ENCODE data around the gene NPAS2. TPM values are rescaled to one million over a fixed set of nuclear protein-coding genes. Genes with fewer than 3 reads are reported as not detected.

The NPAS2 gene
- total RNA-seq, 3 donors from 2014 or later (not counting 1 experiment from before 2014, with no cell fraction given) = not detected

DNA sequence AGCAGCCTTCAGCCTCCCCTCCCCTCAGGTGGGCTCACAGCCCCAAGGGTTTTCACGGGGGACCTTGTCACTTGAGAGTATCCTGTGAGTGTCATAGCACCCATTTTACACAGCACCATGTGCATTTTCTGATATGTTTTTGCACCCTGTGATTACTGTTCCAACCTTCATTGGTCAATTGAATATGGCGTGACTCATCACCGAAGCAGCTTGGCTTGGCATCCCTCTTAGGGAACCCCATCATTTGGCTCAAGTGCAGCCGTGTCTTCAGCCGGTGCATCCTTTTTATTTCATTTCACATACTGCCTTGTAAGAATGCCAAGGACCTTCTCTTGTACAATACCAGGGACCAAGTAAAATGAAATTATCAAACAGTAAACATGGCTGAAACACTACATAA is 57.6 kb downstream of the NPAS2 start:
- H3K4me1 ChIP-seq (ENCODE audit: control insufficient read depth, insufficient read depth, low read length) = no peaks in the 10 kb centered on the region
- WGBS (ENCODE audit: insufficient coverage) = 94% methylated on average over 5 of the region's 5 CpGs

DNA sequence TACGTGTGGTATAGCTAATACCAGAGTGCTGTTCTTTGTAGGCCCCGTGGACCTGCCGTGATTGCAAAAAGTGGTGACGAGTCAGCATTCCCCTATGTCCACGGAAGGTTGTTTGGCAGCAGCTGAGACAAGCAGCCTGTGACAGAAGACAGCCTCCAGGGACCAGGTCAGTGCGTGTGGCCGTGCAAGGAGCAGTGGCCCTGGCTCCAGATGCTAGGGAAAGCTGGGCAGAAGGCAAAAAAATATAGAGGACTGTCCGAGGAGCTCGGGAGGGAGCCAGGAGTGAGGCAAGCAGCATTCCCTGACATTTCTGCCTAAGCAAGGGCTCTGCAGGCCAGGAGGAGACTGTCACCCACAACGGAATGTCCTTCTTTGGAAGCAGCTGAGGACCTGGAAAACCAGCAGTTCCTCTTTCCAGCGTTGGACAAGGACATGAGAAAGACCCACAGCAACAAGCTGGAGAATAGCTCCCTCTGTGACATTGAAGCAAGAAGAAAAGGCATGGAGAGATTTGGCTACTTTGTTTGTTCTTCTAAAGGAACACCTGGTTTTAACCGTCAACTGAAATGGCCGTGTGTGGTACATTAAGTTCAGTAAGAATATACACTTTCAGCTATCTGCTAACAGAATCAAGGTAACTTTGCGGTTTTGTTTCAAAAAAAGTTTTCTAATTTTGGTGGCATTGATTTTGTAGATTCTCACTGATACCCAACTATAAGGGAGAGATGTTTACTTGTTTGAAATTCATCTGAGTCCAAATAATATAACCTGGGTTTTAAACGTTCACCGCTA is 58.3 kb downstream of the NPAS2 start:
- Mint-ChIP-seq H3K4me3 (no peak overlapping the region), H3K27me3 (ENCODE audit: low read depth in 2 of 2) (peaks cover 3 to 6% of the 10 kb centered on the region in 2 donors), H3K4me1 (no peaks in the 10 kb centered on the region), H3K36me3 (no peaks in the 10 kb centered on the region), H3K27ac (no peak overlapping the region), H3K9me3 (no peaks in the 10 kb centered on the region)
- H3K4me1 ChIP-seq (ENCODE audit: control insufficient read depth, insufficient read depth, low read length) = no peaks in the 10 kb centered on the region
- no peak overlapping the region for H3K4me3 ChIP-seq (ENCODE audit: low read length)
- intact Hi-C loops (cut with micrococcal nuclease) = no loop called here
- H3K9me3 ChIP-seq (ENCODE audit: control insufficient read depth, insufficient read depth, low read length) = no peaks in the 10 kb centered on the region
- no peaks in the 10 kb centered on the region for H3K27me3 ChIP-seq (ENCODE audit: control insufficient read depth, insufficient read depth, low read length)
- ATAC-seq = no peak
- no peaks in the 10 kb centered on the region for H3K36me3 ChIP-seq (ENCODE audit: control insufficient read depth, insufficient read depth, low read length)
- no peak for DNase-seq
- TF ChIP-seq, protein P1, sequence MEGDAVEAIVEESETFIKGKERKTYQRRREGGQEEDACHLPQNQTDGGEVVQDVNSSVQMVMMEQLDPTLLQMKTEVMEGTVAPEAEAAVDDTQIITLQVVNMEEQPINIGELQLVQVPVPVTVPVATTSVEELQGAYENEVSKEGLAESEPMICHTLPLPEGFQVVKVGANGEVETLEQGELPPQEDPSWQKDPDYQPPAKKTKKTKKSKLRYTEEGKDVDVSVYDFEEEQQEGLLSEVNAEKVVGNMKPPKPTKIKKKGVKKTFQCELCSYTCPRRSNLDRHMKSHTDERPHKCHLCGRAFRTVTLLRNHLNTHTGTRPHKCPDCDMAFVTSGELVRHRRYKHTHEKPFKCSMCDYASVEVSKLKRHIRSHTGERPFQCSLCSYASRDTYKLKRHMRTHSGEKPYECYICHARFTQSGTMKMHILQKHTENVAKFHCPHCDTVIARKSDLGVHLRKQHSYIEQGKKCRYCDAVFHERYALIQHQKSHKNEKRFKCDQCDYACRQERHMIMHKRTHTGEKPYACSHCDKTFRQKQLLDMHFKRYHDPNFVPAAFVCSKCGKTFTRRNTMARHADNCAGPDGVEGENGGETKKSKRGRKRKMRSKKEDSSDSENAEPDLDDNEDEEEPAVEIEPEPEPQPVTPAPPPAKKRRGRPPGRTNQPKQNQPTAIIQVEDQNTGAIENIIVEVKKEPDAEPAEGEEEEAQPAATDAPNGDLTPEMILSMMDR (IDR thresholded peaks at IDR 0.05) = no peak
- 89% methylated on average over 15 of the region's 16 CpGs for WGBS (ENCODE audit: insufficient coverage)
- no peak overlapping the region for H3K27ac ChIP-seq (ENCODE audit: low read length)

More for the DNA sequence above, 57.6 kb downstream of the NPAS2 start:
- DNase-seq (no peak), ATAC-seq (no peak)
- no peak overlapping the region for H3K27ac Mint-ChIP-seq
- intact Hi-C loops (cut with micrococcal nuclease) = no loop called here
- TF ChIP-seq, protein P1 (IDR thresholded peaks at IDR 0.05) = no peak
- Histone ChIP-seq H3K36me3 (ENCODE audit: control insufficient read depth, insufficient read depth, low read length) (no peaks in the 10 kb centered on the region), H3K9me3 (ENCODE audit: control insufficient read depth, insufficient read depth, low read length) (no peaks in the 10 kb centered on the region), H3K27me3 (ENCODE audit: control insufficient read depth, insufficient read depth, low read length) (no peaks in the 10 kb centered on the region), H3K4me3 (ENCODE audit: low read length) (no peak overlapping the region), H3K27ac (ENCODE audit: low read length) (no peak overlapping the region)
- no peak overlapping the region for H3K4me3 Mint-ChIP-seq
- no peaks in the 10 kb centered on the region for H3K36me3 Mint-ChIP-seq
- H3K9me3 Mint-ChIP-seq = no peaks in the 10 kb centered on the region
- peaks cover 3 to 6% of the 10 kb centered on the region in 2 donors for H3K27me3 Mint-ChIP-seq (ENCODE audit: low read depth in 2 of 2)
- H3K4me1 Mint-ChIP-seq = no peaks in the 10 kb centered on the region

DNA sequence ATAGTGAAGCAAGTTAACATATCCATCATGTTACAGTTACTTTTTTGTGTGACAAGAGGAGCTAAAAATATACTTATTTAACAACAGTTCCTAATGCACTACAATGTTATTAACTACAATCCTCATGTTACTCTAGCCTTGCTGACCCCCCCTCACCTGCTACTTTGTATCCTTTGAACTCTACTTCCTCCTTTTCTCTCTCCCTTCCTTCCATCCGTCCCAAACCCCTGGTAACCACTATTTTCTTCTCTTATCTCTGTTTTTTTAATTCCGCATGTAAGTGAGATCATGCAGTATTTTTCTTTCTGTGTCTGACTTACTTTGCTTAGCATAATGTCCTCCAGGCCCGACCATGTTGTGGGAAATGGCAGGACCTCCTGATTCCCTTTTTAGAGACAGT is 59.4 kb downstream of the NPAS2 start:
- ATAC-seq (no peak), DNase-seq (no peak)
- intact Hi-C loops (cut with micrococcal nuclease) = no loop called here
- no peaks in the 10 kb centered on the region for H3K4me1 Mint-ChIP-seq
- H3K27ac Mint-ChIP-seq = no peak overlapping the region
- no peaks in the 10 kb centered on the region for H3K36me3 Mint-ChIP-seq
- Histone ChIP-seq H3K9me3 (ENCODE audit: control insufficient read depth, insufficient read depth, low read length) (no peaks in the 10 kb centered on the region), H3K27ac (ENCODE audit: low read length) (no peak overlapping the region), H3K36me3 (ENCODE audit: control insufficient read depth, insufficient read depth, low read length) (no peaks in the 10 kb centered on the region), H3K4me3 (ENCODE audit: low read length) (no peak overlapping the region), H3K27me3 (ENCODE audit: control insufficient read depth, insufficient read depth, low read length) (no peaks in the 10 kb centered on the region), H3K4me1 (ENCODE audit: control insufficient read depth, insufficient read depth, low read length) (no peaks in the 10 kb centered on the region)
- WGBS (ENCODE audit: insufficient coverage) = 74% methylated on average over 3 of the region's 3 CpGs
- TF ChIP-seq, protein P1 (IDR thresholded peaks at IDR 0.05) = no peak
- H3K27me3 Mint-ChIP-seq (ENCODE audit: low read depth in 2 of 2) = peaks cover 3 to 6% of the 10 kb centered on the region in 2 donors
- no peak overlapping the region for H3K4me3 Mint-ChIP-seq
- H3K9me3 Mint-ChIP-seq = no peaks in the 10 kb centered on the region

DNA sequence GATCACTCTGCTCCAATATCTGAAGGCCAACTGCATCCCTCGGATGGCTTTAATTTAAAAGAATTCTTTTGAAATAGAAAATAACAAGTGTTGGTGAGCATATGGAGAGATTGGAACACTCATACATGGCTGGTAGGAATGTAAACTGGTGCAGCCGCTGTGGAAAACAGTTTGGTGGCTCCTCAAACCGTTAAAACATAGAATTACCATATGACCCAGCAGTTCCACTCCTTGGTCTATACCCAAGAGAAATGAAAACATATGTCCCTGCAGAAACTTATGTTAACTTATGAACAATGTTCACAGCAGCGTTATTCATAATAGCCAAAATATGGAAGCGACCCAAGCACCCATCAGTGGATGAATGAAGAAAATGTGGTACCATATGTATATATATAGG is 60.1 kb downstream of the NPAS2 start:
- Mint-ChIP-seq H3K4me1 (no peaks in the 10 kb centered on the region), H3K9me3 (no peaks in the 10 kb centered on the region), H3K27ac (no peak overlapping the region)

More for the DNA sequence above, 60.1 kb downstream of the NPAS2 start:
- no peak for ATAC-seq
- intact Hi-C loops (cut with micrococcal nuclease) = no loop called here
- Histone ChIP-seq H3K27ac (ENCODE audit: low read length) (no peak overlapping the region), H3K4me1 (ENCODE audit: control insufficient read depth, insufficient read depth, low read length) (no peaks in the 10 kb centered on the region), H3K27me3 (ENCODE audit: control insufficient read depth, insufficient read depth, low read length) (no peaks in the 10 kb centered on the region), H3K9me3 (ENCODE audit: control insufficient read depth, insufficient read depth, low read length) (no peaks in the 10 kb centered on the region), H3K36me3 (ENCODE audit: control insufficient read depth, insufficient read depth, low read length) (no peaks in the 10 kb centered on the region), H3K4me3 (ENCODE audit: low read length) (no peak overlapping the region)
- TF ChIP-seq, protein P1 (IDR thresholded peaks at IDR 0.05) = no peak
- Mint-ChIP-seq H3K4me3 (no peak overlapping the region), H3K27me3 (ENCODE audit: low read depth in 2 of 2) (peaks cover 3 to 6% of the 10 kb centered on the region in 2 donors), H3K36me3 (no peaks in the 10 kb centered on the region)
- 92% methylated on average over 5 of the region's 5 CpGs for WGBS (ENCODE audit: insufficient coverage)
- DNase-seq = no peak

Measured in natural killer cell (primary cell).